GM23248 (cell line): ENCODE data around the gene PCDHA9.
"Not testable (repeated sequence)": the region's sequence is repeated elsewhere in the genome, so short reads cannot be mapped to it uniquely, and the experiment has no call there.

Experiments
- EZH2 ChIP-seq: fragments of 200-600 bp; sonication (generic); IDR thresholded peaks from 2 replicates; pipeline ENCODE4 v1.6.1; 2018; ENCODE audit warnings: antibody characterized with exemption, mild to moderate bottlenecking; ENCODE audit not compliant: insufficient read depth, poor library complexity, severe bottlenecking
- EZH2phosphoT487 ChIP-seq: fragments of 200-600 bp; sonication (generic); IDR thresholded peaks from 2 replicates; pipeline ENCODE4 v1.6.1; 2018; ENCODE audit warnings: antibody characterized with exemption, moderate library complexity, mild to moderate bottlenecking, low read depth; ENCODE audit not compliant: insufficient read depth

DNA sequence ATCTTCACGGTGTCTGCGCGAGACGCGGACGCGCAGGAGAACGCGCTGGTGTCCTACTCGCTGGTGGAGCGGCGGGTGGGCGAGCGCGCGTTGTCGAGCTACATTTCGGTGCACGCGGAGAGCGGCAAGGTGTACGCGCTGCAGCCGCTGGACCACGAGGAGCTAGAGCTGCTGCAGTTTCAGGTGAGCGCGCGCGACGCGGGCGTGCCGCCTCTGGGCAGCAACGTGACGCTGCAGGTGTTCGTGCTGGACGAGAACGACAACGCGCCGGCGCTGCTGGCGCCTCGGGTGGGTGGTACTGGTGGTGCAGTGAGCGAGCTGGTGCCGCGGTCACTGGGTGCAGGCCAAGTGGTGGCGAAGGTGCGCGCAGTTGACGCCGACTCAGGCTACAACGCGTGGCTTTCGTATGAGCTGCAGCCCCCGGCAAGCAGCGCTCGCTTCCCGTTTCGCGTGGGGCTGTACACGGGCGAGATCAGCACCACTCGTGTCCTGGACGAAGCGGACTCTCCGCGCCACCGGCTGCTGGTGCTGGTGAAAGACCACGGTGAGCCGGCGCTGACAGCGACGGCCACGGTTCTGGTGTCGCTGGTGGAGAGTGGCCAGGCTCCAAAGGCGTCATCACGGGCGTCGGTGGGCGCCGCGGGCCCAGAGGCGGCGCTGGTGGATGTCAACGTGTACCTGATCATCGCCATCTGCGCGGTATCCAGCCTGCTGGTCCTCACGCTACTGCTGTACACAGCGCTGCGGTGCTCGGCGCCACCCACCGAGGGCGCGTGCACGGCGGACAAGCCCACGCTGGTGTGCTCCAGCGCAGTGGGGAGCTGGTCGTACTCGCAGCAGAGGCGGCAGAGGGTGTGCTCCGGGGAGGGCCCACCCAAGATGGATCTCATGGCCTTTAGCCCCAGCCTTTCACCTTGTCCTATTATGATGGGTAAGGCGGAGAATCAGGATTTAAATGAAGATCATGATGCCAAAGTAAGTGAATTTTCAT lies 18.4 kb upstream of the PCDHA9 start:
- not testable (repeated sequence) for TF ChIP-seq EZH2, EZH2phosphoT487
